DND-41 (cell line): ENCODE measurements around the gene CYB561.

Experiments used
- CTCF ChIP-seq: IDR thresholded peaks from 2 replicates; pipeline ENCODE4 v1.5.1; 2012; ENCODE audit warnings: borderline replicate concordance, low read length, moderate library complexity, mild to moderate bottlenecking; ENCODE audit not compliant: poor library complexity, severe bottlenecking; ENCODE audit errors: extremely low read depth
- EZH2 ChIP-seq: IDR thresholded peaks from 3 replicates; pipeline ENCODE4 v1.6.1; 2012; ENCODE audit warnings: borderline replicate concordance, low read depth, mild to moderate bottlenecking, moderate library complexity, low read length, inconsistent platforms; ENCODE audit not compliant: severe bottlenecking

GRCh38 chr17:63430223-63430622 lies 15.9 kb downstream of the CYB561 start:
- TF ChIP-seq CTCF: no peak
- TF ChIP-seq EZH2: no peak
